HG03565 (cell line): ENCODE measurements around the gene SETDB2.

Source experiments
- ATAC-seq: cut with Tn5 transposase; IDR thresholded peaks from one replicate; pipeline ENCODE4 v1.9.1; 2021; ENCODE audit warnings: mild to moderate bottlenecking, moderate library complexity; ENCODE audit not compliant: unreplicated experiment

SETDB2 gene

DNA sequence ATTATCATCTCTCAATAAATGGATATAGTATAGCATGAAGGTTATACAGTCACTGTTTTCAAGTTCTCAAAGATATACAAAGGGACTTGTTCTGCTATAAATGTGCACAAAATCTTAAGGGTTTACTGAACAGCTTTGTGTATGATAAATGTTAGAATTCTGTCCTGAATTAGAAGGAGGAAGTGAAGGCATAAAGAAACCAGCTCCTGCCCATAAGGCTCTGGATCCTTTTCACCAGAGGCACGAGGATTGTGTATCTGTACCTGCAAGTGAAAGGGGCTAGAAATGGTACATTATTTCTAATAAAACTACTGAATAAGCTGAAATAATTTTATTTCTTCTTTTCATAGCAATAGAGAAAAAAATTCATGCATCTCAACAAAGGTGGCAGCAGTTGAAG is 84.1 kb downstream of the SETDB2 start:
- no peak for ATAC-seq

DNA sequence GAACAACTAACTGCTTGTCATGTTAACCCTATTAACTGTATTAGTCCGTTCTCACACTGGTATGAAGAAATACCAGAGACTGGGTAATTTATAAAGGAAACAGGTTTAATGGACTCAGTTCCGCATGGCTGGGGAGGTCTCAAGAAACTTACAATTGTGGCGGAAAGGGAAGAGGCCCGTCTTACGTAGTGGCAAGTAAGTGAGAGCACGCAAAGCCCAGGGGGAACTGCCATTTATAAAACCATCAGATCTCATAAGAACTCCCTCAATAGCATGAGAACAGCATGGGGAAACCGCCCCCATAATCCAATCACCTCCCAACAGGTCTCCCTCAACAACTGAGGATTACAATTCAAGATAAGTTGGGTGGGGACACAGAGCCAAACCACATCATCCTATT is 86.4 kb downstream of the SETDB2 start:
- ATAC-seq = peak; percentile 41

DNA sequence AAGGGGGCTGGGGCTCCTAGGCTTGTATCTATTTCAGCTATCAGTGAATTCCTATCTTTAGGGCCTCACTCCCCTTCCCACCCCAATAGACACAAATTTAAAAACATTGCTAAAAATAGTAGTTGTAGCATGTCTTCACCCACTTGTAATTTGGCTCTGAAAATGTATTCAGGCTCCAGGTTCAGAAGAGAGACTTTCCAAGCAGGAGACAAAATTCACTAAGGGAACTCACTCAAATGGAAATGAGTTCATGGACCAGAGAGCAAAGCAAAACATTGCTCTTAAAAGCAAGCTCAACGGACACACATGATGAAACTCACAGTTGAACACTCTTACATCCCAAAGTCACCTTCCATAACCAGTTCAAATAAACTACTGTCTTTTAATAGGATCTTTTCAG is 88.5 kb downstream of the SETDB2 start:
- ATAC-seq = no peak

DNA sequence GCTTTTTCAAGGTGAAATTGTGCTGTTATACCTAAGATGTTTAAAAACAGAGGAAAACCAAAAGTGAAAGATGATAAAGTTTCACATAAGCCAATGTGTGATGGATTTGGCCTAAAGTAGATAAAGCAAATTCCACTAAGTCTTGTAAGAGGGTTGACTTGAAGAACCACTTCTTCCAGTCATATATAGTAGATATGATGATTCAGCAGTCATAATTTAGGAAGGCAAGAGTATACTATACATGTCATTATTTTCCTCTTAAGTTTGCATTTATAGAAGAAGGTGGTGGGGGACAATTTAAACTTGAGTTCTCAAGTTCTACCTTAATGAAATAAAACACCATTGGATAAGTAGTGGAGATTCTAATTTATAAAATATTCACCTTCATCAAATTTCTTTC is 88.9 kb downstream of the SETDB2 start:
- no peak for ATAC-seq

DNA sequence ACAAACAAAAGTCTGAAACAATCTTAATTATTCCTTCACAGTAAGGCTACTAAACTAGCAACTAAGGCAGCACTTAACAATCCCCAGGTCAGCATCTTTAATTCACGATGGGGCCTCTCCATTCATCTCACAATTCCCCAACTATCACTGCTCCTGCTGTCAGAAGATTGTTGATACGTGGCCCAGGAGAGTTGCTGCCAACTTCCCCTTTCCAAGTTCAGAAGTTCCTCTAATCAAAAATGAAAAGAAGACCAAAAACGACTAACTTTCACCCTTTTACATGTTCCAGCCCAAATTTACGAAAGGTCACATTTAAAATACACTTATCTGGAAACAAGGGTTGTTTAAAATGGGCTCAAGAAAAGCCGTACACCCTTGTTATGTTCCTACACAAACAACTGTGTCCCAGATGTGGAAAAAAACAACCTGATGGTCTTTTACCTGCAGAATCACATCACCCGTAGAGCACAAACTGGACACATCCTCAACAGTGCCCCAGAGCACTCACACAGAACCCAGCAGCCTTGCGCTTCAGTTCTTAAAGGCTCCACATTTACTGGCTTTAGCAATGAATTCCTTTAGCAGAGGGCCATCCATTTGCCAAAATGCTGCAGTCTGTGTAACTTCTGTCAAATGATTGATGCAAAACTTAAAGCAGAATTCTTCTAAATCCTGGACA is 89.7 kb downstream of the SETDB2 start:
- ATAC-seq = no peak

DNA sequence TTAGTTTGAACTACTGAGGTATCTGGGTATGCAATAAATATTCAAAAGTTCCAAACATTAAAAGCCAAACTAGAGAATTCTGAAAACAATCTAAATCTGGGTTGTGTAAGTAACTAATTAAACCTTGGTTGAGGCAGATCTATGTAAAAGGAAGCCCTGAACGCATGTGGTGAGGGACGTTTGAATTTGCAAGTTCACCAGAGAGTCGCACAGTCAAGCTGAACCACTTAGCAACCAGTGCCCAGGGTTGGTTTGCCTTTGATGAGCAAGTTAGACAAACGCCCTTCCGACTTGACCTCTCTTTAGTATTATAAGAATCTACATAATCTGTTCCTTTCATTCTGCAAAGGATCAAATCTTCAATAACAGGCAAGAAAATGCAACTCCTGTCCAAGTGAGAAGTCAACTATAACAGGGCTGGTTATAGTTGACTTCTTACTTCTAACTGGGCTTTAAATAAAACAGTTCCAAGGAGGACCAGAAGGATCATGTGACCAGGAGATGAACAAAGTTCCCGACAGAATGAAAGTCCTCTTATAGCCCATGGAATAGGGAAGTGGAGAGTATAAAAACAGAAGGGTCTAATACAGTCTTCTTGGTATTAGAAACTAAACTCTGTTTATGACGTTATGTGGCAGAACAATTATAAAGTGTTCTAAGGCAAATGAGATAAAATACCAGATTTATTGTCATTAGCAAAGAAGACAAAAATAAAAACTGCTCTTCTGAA is 92.2 kb downstream of the SETDB2 start:
- no peak for ATAC-seq

DNA sequence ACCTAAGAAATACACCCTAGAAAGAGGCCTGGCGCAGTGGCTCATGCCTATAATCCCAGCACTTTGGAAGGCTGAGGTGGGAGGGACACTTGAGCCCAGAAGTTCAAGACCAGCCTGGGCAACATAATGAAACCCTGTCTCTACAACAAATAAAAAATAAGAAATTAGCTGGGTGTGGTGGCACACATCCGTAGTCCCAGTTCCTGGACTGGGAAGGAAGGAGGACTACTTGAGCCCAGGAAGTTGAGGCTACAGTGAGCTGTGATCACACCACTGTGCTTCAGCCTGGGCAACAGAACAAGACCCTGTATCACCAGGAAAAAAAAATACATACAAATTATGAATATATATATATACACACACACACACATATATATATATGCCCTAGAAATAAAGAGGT is 94.3 kb downstream of the SETDB2 start:
- no peak for ATAC-seq

DNA sequence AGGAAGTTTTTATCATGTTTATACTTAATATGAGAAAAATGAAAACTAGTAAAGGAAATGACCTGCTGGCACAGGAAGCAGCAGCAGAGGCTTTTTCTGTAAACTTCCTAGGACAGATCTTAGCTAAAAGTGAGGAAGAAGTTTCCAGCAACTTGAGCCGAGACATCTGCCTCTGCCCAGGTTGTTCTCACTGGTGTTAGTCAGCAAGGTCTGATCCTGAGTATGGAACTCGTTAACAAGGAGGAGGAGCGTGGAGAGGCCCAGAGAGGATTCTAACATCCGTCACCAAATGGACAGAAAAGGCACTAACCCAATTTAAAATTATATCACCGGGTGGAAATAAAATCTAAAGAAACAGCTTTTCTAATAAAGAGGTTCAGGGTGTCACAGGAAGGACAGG is 95.2 kb downstream of the SETDB2 start:
- ATAC-seq = no peak

DNA sequence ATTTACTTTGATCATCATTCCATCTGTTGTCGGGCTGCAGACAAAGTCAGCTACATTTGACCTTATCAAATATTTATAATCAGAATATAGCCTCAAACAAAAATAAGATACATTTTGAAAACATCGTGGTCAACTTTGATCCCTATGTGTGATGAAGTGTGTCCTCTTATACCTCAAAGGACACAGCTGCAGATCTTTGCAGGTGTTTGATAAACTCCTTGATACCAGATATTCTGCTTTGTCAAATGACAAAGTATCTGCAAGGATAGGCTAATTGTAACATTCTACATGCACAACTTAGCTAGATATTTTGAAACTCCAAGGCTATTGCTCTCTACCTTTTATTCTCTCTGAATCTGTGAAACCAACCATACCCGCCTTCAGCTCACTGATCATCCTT is 95.7 kb downstream of the SETDB2 start:
- no peak for ATAC-seq

DNA sequence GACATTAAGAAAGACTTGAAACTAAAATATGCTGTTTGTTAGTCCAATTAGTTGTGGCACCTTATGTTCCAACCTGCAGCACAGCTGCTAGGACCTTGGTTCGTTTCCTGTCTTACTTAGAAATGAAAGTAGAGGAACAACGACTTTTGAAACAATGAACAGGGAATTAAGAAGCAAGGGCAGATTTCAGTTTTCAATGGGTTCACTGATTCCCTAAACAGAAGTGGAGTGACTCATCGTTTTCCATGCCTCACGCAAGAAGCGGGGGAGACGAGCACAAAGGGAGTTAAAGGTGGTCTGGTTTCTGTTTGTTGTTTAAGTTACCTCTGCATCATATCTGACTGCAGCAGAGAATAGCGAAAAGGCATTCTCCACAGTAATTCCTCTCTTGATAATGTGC is 96.5 kb downstream of the SETDB2 start:
- no peak for ATAC-seq

DNA sequence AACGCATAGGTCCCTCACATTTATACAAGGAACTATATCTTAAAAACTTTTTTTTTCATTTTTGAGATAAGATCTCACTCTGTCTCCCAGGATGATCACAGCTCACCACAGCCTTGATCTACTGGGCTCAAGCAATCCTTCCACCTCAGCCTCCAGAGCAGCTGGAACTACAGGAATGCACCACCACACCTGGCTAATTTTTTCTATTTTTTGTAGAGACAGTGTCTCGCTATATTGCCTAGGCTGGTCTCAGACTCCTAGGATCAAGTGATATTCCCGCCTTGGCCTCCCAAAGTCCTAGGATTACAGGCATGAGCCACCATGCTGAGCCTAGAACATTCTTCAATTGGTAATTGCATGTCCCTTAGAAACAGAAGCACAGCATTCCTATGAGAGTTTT is 99.6 kb downstream of the SETDB2 start:
- ATAC-seq = no peak
